Stimulated activated CD4-positive, alpha-beta T cell treated with anti-CD3 and anti-CD28 coated beads, TNF-alpha, amount 100 ng/mL, for 48 hours (primary cell): ENCODE data around the gene SIRPB2.

Experiments used
- DNase-seq, 3 donors: peaks; one replicate each; pipeline ENCODE4 v3.0.0-alpha.2; 2020; ENCODE audit warnings: low read depth in 3 of 3

SIRPB2 gene

GRCh38 chr20:1491281-1491840, at the start of gene SIRPB2:
Gene SIRPB2, minus strand, starts transcription at chr20:1491420. Its CDS starts 61 bp downstream, at chr20:1491359.
- no peak for DNase-seq

- DNase-seq: no peak
Measured at GRCh38 chr20:1539816-1540419, 48.7 kb upstream of the SIRPB2 start.

- DNase-seq: no peak
Measured at GRCh38 chr20:1538655-1539054, 47.4 kb upstream of the SIRPB2 start.

GRCh38 chr20:1537731-1538058, 46.5 kb upstream of the SIRPB2 start:
- DNase-seq: no peak

GRCh38 chr20:1536893-1537730, 45.9 kb upstream of the SIRPB2 start:
- DNase-seq: no peak

GRCh38 chr20:1535420-1536175, 44.4 kb upstream of the SIRPB2 start:
- no peak for DNase-seq

- DNase-seq: no peak
Measured at GRCh38 chr20:1534526-1534925, 43.3 kb upstream of the SIRPB2 start.

GRCh38 chr20:1533059-1533458, 41.8 kb upstream of the SIRPB2 start:
- DNase-seq: no peak

- no peak for DNase-seq
Measured at GRCh38 chr20:1528811-1529210, 37.6 kb upstream of the SIRPB2 start.

GRCh38 chr20:1527923-1528322, 36.7 kb upstream of the SIRPB2 start:
- no peak for DNase-seq

- no peak for DNase-seq
Measured at GRCh38 chr20:1526896-1527295, 35.7 kb upstream of the SIRPB2 start.

- no peak for DNase-seq
Measured at GRCh38 chr20:1526310-1526709, 35.1 kb upstream of the SIRPB2 start.

GRCh38 chr20:1524004-1524403, 32.8 kb upstream of the SIRPB2 start:
- DNase-seq: no peak

- DNase-seq: no peak
Measured at GRCh38 chr20:1517010-1517409, 25.8 kb upstream of the SIRPB2 start.

GRCh38 chr20:1513801-1514200, 22.6 kb upstream of the SIRPB2 start:
- no peak for DNase-seq

- DNase-seq: no peak
Measured at GRCh38 chr20:1509237-1509636, 18.0 kb upstream of the SIRPB2 start.

GRCh38 chr20:1508574-1508973, 17.4 kb upstream of the SIRPB2 start:
- no peak for DNase-seq

GRCh38 chr20:1507276-1507675, 16.1 kb upstream of the SIRPB2 start:
- no peak for DNase-seq

- DNase-seq: no peak
Measured at GRCh38 chr20:1505871-1506270, 14.7 kb upstream of the SIRPB2 start.

GRCh38 chr20:1505361-1505760, 14.1 kb upstream of the SIRPB2 start:
- DNase-seq: no peak

GRCh38 chr20:1503564-1504227, 12.5 kb upstream of the SIRPB2 start:
- DNase-seq: peak; percentile 53 to 61 (median 55)

- DNase-seq: no peak
Measured at GRCh38 chr20:1500496-1500895, 9.3 kb upstream of the SIRPB2 start.
